WTC11 (cell line): ENCODE data around the gene LCLAT1.

Source experiments
- NFE2L1 ChIP-seq: sonication (generic); formaldehyde crosslinking; IDR thresholded peaks from 2 replicates; pipeline ENCODE4 v1.8.1; 2023; ENCODE audit warnings: missing genetic modification reagents
- OVOL2 ChIP-seq: fragments of 250-450 bp; sonication (Bioruptor Pico); IDR thresholded peaks from 2 replicates; pipeline ENCODE4 v1.9.0; 2021; ENCODE audit warnings: mild to moderate bottlenecking, borderline replicate concordance
- TF ChIP-seq, protein P1 (sequence below): fragments of 250-450 bp; sonication (Bioruptor Pico); IDR thresholded peaks from 2 replicates; pipeline ENCODE4 v1.8.0; 2021; ENCODE audit warnings: mild to moderate bottlenecking
- TF ChIP-seq, protein P2 (sequence below): fragments of 200-600 bp; IDR thresholded peaks from 2 replicates; pipeline ENCODE4 v1.8.0; 2022; ENCODE audit warnings: antibody characterized with exemption

DNA sequence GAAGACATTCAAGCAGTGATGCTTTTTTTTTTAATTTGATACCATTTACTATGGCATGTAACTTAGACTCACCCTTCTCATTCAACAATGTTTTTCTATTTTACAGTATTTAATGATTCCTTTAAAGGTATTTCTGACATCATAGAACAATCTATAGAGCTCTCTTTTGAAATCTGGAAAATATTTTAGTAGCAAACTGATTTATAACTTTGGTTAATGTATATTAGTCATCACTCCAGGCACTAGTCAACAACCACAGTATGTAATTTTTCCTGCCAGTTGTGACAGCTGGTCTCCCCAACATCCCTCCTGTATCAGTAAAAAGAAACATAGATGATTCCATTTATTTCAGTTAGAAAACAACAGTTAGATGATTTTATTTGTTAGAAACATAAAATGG, 122.9 kb downstream of the LCLAT1 start:
- no peak for TF ChIP-seq OVOL2 (CRISPR knock-in tag)
- TF ChIP-seq, protein P1, sequence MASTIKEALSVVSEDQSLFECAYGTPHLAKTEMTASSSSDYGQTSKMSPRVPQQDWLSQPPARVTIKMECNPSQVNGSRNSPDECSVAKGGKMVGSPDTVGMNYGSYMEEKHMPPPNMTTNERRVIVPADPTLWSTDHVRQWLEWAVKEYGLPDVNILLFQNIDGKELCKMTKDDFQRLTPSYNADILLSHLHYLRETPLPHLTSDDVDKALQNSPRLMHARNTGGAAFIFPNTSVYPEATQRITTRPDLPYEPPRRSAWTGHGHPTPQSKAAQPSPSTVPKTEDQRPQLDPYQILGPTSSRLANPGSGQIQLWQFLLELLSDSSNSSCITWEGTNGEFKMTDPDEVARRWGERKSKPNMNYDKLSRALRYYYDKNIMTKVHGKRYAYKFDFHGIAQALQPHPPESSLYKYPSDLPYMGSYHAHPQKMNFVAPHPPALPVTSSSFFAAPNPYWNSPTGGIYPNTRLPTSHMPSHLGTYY (CRISPR knock-in tag) = no peak
- TF ChIP-seq, protein P2, sequence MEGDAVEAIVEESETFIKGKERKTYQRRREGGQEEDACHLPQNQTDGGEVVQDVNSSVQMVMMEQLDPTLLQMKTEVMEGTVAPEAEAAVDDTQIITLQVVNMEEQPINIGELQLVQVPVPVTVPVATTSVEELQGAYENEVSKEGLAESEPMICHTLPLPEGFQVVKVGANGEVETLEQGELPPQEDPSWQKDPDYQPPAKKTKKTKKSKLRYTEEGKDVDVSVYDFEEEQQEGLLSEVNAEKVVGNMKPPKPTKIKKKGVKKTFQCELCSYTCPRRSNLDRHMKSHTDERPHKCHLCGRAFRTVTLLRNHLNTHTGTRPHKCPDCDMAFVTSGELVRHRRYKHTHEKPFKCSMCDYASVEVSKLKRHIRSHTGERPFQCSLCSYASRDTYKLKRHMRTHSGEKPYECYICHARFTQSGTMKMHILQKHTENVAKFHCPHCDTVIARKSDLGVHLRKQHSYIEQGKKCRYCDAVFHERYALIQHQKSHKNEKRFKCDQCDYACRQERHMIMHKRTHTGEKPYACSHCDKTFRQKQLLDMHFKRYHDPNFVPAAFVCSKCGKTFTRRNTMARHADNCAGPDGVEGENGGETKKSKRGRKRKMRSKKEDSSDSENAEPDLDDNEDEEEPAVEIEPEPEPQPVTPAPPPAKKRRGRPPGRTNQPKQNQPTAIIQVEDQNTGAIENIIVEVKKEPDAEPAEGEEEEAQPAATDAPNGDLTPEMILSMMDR = no peak
- TF ChIP-seq NFE2L1 (CRISPR knock-in tag) = no peak
